AG09309 (cell line): ENCODE data around the gene GRB10.

Experiments used
- DNase-seq: peaks from one replicate; pipeline ENCODE4 v3.0.0-alpha.2; 2010; ENCODE audit warnings: low read depth
- H3K4me3 ChIP-seq: 2 replicates; pipeline ENCODE4 v1.5.1; 2011; ENCODE audit warnings: mild to moderate bottlenecking, low read depth, low read length, moderate library complexity; ENCODE audit not compliant: control insufficient read depth
- CTCF ChIP-seq: IDR thresholded peaks from 2 replicates; pipeline ENCODE4 v1.5.1; 2011; ENCODE audit warnings: mild to moderate bottlenecking, low read depth, low read length, inconsistent platforms; ENCODE audit not compliant: insufficient read depth, control insufficient read depth; ENCODE audit errors: missing control alignments

GRB10 gene

GRCh38 chr7:50771120-50772002 lies 11.3 kb downstream of the GRB10 start:
- DNase-seq: no peak
- TF ChIP-seq CTCF: no peak
- H3K4me3 ChIP-seq: no peak overlapping the region

GRCh38 chr7:50768485-50769474 lies 13.9 kb downstream of the GRB10 start:
- DNase-seq: no peak
- no peak overlapping the region for H3K4me3 ChIP-seq
- no peak for TF ChIP-seq CTCF

GRCh38 chr7:50766849-50767207 lies 15.9 kb downstream of the GRB10 start:
- no peak overlapping the region for H3K4me3 ChIP-seq
- no peak for TF ChIP-seq CTCF
- DNase-seq: no peak

- no peak for DNase-seq
- no peak overlapping the region for H3K4me3 ChIP-seq
- no peak for TF ChIP-seq CTCF
Measured at GRCh38 chr7:50766106-50766848, 16.4 kb downstream of the GRB10 start.

GRCh38 chr7:50762337-50762736 lies 20.4 kb downstream of the GRB10 start:
- DNase-seq: no peak

More at GRCh38 chr7:50762337-50762736, 20.4 kb downstream of the GRB10 start:
- TF ChIP-seq CTCF: no peak
- H3K4me3 ChIP-seq: no peak overlapping the region
